ENCODE results near the gene AFAP1.

DNA sequence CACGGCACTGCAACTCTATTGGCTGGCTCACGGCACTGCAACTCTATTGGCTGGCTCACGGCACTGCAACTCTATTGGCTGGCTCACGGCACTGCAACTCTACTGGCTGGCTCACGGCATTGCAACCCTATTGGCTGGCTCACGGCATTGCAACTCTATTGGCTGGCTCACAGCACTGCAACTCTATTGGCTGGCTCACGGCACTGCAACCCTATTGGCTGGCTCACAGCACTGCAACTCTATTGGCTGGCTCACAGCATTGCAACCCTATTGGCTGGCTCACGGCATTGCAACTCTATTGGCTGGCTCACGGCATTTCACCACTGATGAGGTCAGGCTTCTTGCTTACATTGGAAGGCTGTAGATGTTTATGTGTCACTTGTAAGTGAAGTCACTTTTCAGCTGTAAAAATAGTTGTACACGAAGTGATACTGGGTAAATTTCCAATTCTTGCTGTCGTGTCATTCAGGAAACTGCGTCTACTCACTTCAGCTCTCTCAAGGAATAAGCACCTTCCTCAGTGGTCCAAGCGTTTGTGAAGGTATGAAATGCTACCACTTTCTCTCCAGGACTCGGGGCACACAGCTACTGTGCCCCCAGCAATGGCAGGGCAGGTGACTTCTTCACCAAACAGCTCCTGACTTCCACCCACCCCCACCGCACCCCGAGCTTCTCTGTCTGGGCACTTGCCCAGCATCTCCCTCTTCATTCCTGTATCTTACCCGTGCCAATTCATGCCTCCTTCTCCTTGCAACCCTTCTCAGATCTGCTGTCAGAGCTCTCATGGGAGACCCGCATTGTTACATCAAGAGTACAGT, 141.3 kb downstream of the AFAP1 start:
- TF ChIP-seq, protein P1, sequence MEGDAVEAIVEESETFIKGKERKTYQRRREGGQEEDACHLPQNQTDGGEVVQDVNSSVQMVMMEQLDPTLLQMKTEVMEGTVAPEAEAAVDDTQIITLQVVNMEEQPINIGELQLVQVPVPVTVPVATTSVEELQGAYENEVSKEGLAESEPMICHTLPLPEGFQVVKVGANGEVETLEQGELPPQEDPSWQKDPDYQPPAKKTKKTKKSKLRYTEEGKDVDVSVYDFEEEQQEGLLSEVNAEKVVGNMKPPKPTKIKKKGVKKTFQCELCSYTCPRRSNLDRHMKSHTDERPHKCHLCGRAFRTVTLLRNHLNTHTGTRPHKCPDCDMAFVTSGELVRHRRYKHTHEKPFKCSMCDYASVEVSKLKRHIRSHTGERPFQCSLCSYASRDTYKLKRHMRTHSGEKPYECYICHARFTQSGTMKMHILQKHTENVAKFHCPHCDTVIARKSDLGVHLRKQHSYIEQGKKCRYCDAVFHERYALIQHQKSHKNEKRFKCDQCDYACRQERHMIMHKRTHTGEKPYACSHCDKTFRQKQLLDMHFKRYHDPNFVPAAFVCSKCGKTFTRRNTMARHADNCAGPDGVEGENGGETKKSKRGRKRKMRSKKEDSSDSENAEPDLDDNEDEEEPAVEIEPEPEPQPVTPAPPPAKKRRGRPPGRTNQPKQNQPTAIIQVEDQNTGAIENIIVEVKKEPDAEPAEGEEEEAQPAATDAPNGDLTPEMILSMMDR (IDR thresholded peaks at IDR 0.05): no peak
- no peak for TF ChIP-seq POLR2A (IDR thresholded peaks at IDR 0.05)

All from Peyer's patch (tissue), 4 donors.